Measurements from ENCODE around the gene CREBBP.

The CREBBP gene

DNA sequence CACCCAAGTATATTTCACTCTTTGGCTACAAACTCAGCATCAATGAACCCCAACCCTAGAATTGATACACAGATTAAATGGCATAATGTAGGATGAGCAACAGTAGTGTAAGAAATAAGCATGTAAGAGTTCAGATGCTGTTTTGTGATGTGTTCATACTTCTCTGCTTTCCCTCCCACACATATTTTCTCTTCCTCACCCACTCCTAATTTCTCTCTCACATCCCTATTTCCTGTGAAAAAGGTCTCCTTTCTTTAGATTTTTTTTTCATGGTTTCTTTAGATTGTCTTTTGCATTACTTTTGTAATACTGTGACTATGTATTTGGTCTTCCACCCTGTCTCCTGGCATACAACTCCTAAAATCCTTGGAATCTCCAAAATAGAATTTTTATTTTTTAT lies 21.7 kb downstream of the CREBBP start:
- H3K36me3 Mint-ChIP-seq (ENCODE audit: insufficient read depth) = peaks cover 23% of the 10 kb centered on the region

DNA sequence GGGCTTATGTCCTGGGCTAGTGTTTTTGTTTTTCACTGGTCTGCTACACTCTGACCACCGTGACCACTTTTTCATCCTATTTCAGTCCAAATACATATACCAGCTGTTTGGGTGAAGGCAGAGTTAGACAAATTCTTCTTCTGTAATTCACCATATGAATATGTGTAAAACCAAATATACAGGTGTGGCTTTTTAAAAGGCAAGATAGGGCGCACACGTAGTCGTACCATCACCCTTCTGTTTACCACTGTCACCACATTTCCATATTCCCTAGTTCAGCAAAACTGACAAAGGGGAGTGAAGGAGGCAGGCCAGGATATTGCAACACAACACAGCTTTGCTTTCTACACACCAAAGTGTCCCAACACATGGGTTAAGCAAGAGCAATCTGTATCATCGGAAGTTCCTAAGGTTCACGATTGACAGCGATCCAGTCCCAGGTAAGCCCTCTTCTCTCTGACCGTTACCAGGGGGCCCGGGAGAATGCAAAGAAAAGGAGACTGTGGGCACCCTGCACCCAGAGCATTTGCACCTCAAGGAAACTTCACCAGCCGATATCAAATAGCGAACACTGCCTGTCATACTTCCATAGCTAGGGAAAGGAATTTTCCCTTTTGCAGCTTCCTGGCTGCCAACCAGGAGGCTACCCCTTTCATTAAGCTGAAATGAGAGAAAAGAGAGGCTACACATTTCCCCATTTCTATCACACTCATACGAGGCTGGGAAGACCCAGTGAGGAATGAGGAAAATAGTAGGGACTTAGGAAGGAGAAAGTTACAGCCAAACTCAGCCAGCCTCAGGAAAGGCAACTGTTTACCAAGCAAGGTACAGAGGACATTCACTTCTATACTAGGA lies 23.1 kb downstream of the CREBBP start:
- H3K27ac Mint-ChIP-seq = peak overlapping the region; percentile 83 to 90
- peak overlapping the region; percentile 26 to 54 for H3K4me3 Mint-ChIP-seq
- no peak for DNase-seq
- H3K4me1 Mint-ChIP-seq (ENCODE audit: low read depth in 2 of 2) = peaks cover 70 to 71% of the 10 kb centered on the region in 2 donors
- ATAC-seq (replicated peaks) = peak; percentile 35
- H3K27me3 Mint-ChIP-seq = no peaks in the 10 kb centered on the region
- H3K9me3 Mint-ChIP-seq = no peaks in the 10 kb centered on the region
- peaks cover 24% of the 10 kb centered on the region for H3K36me3 Mint-ChIP-seq (ENCODE audit: insufficient read depth)

More for the DNA sequence above, 21.7 kb downstream of the CREBBP start:
- Mint-ChIP-seq H3K9me3 (no peaks in the 10 kb centered on the region), H3K27me3 (no peaks in the 10 kb centered on the region), H3K4me1 (ENCODE audit: low read depth in 2 of 2) (peaks cover 71 to 77% of the 10 kb centered on the region in 2 donors), H3K4me3 (peak overlapping the region in 1 of 2 donors; percentile 18), H3K27ac (peak overlapping the region; percentile 78 to 83)
- no peak for DNase-seq
- ATAC-seq (replicated peaks) = no peak

DNA sequence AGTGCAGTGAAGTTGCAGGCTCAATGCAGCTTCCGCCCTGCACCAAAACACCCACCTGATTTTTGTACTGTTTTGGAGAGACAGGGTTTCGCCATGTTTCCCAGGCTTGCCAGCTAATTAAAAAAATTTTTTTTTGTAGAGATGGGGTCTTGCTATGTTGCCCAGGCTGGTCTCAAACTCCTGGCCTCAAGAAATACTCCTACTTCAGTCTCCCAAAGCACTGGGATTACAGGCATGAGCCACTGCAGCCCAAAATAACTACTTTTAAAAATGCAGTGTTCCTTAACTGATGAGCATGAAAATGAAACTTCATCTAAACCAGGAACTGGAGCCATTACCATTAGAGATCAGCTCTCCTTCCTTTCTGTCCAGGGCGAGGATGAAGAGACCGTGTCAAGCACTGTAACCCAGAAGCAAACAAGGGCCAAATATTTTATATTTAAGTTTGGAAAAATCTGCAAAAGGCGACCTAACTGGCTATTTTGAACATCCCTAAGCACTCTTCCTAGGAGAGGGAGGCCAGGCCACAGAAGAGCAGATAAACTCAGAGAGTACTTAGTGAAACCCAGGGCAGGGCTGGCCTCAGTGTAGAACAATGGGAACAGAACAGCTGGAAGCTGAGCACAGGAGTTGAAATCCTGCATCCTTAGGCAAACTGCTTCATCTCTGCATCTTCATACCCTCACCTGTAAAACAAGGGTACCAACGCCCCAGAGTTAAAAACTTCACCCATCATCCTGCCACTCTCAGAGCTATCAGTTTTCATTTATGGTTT lies 24.0 kb downstream of the CREBBP start:
- ATAC-seq (replicated peaks) = no peak
- H3K36me3 Mint-ChIP-seq (ENCODE audit: insufficient read depth) = peaks cover 27% of the 10 kb centered on the region
- H3K9me3 Mint-ChIP-seq = no peaks in the 10 kb centered on the region
- H3K4me3 Mint-ChIP-seq = peak overlapping the region; percentile 26 to 54
- H3K27ac Mint-ChIP-seq = peak overlapping the region; percentile 83 to 90
- no peaks in the 10 kb centered on the region for H3K27me3 Mint-ChIP-seq
- H3K4me1 Mint-ChIP-seq (ENCODE audit: low read depth in 2 of 2) = peaks cover 65 to 66% of the 10 kb centered on the region in 2 donors
- DNase-seq = no peak

DNA sequence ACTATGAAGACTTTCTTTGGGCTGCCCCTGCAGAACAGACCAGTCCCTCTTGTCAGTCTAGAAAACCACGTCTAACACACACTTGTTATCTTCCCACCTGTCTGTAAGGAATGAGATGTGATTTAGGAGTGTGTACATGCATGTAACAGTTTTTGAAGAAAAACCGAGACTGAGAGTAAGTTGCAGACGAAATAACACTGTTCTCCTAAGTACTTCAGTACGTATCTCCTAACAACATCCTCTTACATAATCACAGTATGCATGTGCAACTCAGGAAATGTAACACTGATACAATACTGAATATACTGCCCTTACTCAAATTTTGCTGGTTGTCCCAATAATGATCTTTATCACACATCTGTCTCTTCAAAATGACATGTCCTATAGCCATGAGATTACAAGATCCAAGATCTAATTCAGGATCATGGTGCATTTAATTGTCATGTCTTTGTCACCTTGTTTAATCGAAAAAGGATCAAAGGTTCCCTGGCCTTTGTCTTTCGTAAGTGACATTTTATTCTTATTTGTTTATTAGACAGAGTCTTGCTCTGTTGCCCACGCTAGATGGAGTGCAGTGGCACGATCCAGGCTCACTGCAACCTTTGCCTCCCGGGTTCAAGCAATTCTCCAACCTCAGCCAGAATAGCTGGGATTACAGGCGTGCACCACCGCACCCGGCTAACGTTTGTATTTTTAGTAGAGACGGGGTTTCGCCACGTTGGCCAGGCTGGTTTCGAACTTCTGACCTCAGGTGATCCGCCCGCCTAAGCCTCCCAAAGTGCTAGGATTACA lies 25.6 kb downstream of the CREBBP start:
- H3K36me3 Mint-ChIP-seq (ENCODE audit: insufficient read depth) = peaks cover 26% of the 10 kb centered on the region
- DNase-seq (no peak), ATAC-seq (replicated peaks) (peak; percentile 30)
- no peak overlapping the region for H3K4me3 Mint-ChIP-seq
- H3K4me1 Mint-ChIP-seq (ENCODE audit: low read depth in 2 of 2) = peaks cover 58 to 59% of the 10 kb centered on the region in 2 donors
- no peaks in the 10 kb centered on the region for H3K9me3 Mint-ChIP-seq
- H3K27me3 Mint-ChIP-seq = no peaks in the 10 kb centered on the region
- H3K27ac Mint-ChIP-seq = peak overlapping the region; percentile 69 to 84

DNA sequence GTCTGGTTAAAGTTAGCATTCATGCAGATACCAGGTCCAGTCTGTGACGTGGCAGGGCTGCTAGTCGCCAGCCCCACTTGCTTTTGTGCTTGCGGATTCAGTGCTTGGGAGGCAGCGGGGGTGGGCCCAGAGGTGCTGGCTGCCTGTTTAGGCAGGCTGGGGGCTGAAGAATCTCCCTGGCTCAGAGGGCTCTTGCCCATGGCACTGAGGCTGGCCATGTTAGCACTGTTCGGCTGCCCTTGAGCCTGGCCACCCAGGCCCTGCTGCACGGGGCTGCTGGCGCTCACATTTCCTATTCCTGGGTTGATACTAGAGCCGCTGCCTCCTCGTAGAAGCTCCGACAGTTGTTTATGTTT lies 30.0 kb downstream of the CREBBP start:
- H3K4me1 Mint-ChIP-seq (ENCODE audit: low read depth in 2 of 2) = peaks cover 31 to 55% of the 10 kb centered on the region in 2 donors
- DNase-seq = no peak
- peak overlapping the region in 1 of 2 donors; percentile 44 for H3K27ac Mint-ChIP-seq
- no peaks in the 10 kb centered on the region for H3K9me3 Mint-ChIP-seq
- no peak for ATAC-seq (replicated peaks)
- no peaks in the 10 kb centered on the region for H3K27me3 Mint-ChIP-seq
- H3K4me3 Mint-ChIP-seq = no peak overlapping the region
- peaks cover 36% of the 10 kb centered on the region for H3K36me3 Mint-ChIP-seq (ENCODE audit: insufficient read depth)

DNA sequence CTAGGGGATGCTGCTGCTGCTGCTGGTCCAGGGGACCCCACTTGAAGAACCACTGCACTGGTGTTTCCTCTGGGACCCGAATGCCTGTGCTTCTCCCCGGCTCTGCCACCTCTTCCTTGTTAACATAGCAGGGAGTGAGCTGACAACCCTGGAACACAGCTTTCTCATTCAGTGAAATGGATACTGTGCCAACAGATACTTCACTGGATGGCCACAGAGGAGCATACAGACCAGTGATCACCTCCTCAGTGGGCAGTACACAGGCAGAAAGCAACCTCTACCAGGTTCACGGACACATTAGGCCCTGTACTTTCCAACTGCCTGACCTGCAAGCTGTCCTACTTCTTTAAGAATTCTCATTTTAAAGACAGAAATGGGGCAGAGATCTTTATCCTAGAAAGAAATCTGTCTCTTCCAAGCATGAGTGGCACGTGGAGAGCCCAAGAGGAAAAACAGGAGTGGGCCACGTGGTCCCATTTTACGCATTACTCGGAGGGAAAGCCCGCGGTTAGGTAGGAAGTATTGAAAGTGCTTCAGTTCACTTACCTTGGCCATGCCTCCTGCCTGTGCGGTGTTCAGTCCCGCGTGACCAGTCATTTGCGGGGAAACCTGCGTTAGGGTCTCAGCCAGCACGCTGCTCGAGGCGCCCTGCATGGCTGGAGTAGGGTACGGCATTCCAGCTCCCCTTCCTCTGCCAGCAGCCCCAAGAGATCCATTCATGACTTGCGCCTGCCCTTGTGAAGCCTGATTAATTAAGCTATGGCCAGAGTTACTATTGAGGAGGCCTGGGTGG lies 30.6 kb downstream of the CREBBP start:
- peaks cover 31% of the 10 kb centered on the region for H3K36me3 Mint-ChIP-seq (ENCODE audit: insufficient read depth)
- no peak for ATAC-seq (replicated peaks)

DNA sequence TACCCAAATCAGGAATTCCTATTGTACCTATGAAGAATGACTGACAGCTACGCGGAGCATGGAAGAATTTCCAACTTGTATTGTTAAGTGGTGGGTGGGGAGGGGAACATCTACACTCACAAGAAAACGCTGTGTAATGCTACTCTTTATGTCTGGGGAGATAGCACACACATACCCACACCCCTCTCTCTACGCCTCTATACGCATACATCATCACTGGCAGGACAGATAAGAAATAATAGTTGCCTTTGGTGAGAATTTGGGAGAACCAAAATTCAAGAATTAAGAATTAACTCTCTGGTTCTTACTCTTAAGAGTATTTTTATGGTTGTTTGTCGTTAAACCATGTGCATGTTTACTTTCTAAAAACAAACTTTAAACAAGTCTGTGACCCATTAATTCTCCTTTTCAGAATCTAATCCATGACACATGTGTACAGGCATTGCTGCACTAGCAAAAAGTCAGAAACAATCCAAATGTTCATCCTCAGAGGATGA lies 33.9 kb downstream of the CREBBP start:
- H3K36me3 Mint-ChIP-seq (ENCODE audit: insufficient read depth) = peaks cover 27% of the 10 kb centered on the region
- DNase-seq = no peak
- no peaks in the 10 kb centered on the region for H3K9me3 Mint-ChIP-seq
- no peak overlapping the region for H3K4me3 Mint-ChIP-seq
- peak overlapping the region in 1 of 2 donors; percentile 52 for H3K27ac Mint-ChIP-seq
- H3K27me3 Mint-ChIP-seq = no peaks in the 10 kb centered on the region
- ATAC-seq (replicated peaks) = no peak
- peaks cover 15 to 42% of the 10 kb centered on the region in 2 donors for H3K4me1 Mint-ChIP-seq (ENCODE audit: low read depth in 2 of 2)

More for the DNA sequence above, 30.6 kb downstream of the CREBBP start:
- Mint-ChIP-seq H3K27ac (peak overlapping the region; percentile 44 to 51), H3K9me3 (no peaks in the 10 kb centered on the region), H3K27me3 (no peaks in the 10 kb centered on the region), H3K4me1 (ENCODE audit: low read depth in 2 of 2) (peaks cover 29 to 53% of the 10 kb centered on the region in 2 donors), H3K4me3 (no peak overlapping the region)
- no peak for DNase-seq

DNA sequence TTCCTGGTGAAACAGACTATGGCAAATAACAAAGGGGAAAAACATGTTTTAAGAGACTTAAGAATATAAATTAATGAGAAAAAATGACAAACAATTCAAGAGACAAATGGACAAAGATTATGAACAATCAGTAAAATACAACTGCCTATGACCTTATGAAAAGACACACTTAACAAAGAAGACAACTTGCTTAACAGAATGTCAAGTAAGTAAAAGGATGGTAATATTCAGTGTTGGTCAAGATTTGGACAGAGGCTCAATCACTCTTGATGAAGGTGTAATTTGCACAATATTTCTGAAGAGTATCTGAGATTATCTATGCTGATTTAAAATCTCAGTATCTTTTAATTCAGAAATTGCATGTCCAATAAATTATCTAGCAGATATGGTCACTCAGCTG lies 34.4 kb downstream of the CREBBP start:
- peaks cover 15 to 44% of the 10 kb centered on the region in 2 donors for H3K4me1 Mint-ChIP-seq (ENCODE audit: low read depth in 2 of 2)
- no peaks in the 10 kb centered on the region for H3K27me3 Mint-ChIP-seq
- no peak overlapping the region for H3K4me3 Mint-ChIP-seq
- ATAC-seq (replicated peaks) = no peak
- no peaks in the 10 kb centered on the region for H3K9me3 Mint-ChIP-seq
- DNase-seq = no peak
- no peak overlapping the region for H3K27ac Mint-ChIP-seq
- peaks cover 30% of the 10 kb centered on the region for H3K36me3 Mint-ChIP-seq (ENCODE audit: insufficient read depth)

DNA sequence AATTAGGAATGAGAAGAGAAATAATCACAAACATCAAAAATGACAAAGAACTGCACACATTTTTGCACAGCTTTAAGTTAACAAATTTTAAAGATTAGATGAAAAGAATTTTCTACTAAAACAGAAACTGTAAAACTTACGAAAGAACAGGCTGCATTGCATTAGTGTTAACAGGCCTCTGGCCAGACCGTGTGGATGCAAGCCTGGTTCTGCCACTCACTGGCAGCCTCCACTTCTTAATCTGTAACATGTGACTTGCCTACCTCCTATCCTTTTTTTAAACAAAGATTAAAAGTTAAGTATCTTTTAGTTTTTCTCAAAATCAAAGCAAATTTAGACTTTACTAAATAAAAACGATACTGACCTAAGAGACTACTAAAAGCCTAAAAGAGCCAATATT lies 37.5 kb downstream of the CREBBP start:
- ATAC-seq (replicated peaks) (no peak), DNase-seq (no peak)
- Mint-ChIP-seq H3K9me3 (no peaks in the 10 kb centered on the region), H3K36me3 (ENCODE audit: insufficient read depth) (peaks cover 19% of the 10 kb centered on the region), H3K4me1 (ENCODE audit: low read depth in 2 of 2) (peaks cover 21 to 50% of the 10 kb centered on the region in 2 donors), H3K27me3 (no peaks in the 10 kb centered on the region), H3K4me3 (no peak overlapping the region), H3K27ac (peak overlapping the region in 1 of 2 donors; percentile 70)

DNA sequence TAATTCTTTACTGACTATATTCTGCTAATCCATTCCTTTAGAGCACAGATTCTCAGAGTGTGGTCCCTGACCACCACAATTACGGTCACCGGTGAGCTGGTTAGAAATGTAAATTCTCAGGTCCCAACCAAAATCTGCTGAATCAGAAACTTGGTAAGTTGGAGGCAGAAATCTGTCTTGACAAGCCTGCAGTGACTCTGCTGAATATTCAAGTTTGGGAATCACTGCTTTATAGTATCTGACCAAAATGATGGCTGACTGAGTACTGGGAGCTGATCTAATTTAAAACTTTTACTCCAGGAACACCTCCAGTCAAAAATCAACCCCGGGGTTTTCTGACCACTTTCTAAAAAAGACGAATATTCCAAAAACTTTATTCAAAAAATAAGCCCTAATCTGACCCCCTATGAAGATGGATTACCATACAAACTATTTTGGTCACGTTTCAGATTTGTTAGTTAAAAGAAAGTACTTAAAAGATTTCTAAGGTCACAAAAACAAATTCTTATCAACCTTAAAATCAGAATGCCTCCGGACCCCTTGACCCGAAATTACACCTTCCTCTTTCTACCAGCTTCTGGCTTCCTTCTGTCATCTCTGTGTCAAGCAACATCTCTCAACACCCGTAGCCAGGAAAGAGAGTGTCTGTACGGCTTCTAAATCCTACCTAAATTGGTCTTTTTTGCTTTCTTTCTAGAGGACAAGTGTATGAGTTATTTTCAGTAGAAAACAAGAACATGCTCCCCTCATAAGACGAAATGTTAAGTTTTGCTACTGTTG lies 38.6 kb downstream of the CREBBP start:
- no peak for DNase-seq
- H3K27ac Mint-ChIP-seq = peak overlapping the region in 1 of 2 donors; percentile 70
- no peaks in the 10 kb centered on the region for H3K27me3 Mint-ChIP-seq
- H3K9me3 Mint-ChIP-seq = no peaks in the 10 kb centered on the region
- no peak for ATAC-seq (replicated peaks)
- peak overlapping the region in 1 of 2 donors; percentile 8 for H3K4me3 Mint-ChIP-seq
- H3K4me1 Mint-ChIP-seq (ENCODE audit: low read depth in 2 of 2) = peaks cover 18 to 46% of the 10 kb centered on the region in 2 donors
- H3K36me3 Mint-ChIP-seq (ENCODE audit: insufficient read depth) = peaks cover 20% of the 10 kb centered on the region

DNA sequence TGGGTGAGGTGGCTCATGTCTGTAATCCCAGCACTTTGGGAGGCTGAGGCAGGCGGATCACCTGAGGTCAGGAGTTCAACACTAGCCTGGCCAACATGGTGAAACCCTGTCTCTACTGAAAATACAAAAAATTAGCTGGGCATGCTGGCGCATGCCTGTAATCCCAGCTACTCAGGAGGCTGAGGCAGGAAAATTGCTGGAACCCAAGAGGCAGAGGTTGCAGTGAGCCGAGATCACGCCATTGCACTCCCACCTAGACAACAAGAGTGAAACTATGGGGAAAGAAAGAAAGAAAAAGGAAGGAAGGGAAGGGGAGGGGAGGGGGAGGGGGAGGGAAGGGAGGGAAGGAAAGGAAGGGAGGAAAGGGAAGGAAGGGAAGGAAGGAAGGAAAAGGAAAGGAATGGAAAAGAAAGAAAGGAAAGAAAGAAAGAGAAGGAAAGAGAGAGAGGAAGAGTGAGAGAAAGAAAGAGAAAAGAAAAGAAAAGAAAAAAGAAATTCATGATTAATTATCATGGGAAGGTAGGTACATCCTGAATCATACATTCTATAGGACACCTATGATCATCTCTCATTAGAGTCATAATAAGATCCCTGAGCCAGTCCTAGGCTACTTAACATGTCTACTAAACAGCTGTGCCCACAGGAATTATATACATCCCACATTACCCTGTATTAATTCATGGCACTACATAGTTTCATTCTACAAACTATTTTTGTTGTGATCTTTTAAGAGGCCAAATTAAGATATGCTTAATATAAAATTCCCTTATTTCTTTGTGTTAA lies 40.9 kb downstream of the CREBBP start:
- peaks cover 13 to 30% of the 10 kb centered on the region in 2 donors for H3K4me1 Mint-ChIP-seq (ENCODE audit: low read depth in 2 of 2)
- H3K27me3 Mint-ChIP-seq = no peaks in the 10 kb centered on the region
- ATAC-seq (replicated peaks) = no peak
- no peaks in the 10 kb centered on the region for H3K9me3 Mint-ChIP-seq
- H3K36me3 Mint-ChIP-seq (ENCODE audit: insufficient read depth) = peaks cover 29% of the 10 kb centered on the region
- H3K27ac Mint-ChIP-seq = peak overlapping the region in 1 of 2 donors; percentile 69
- no peak overlapping the region for H3K4me3 Mint-ChIP-seq
- DNase-seq = no peak
